ENCODE measurements around the gene SHROOM3. TPM values are rescaled to one million over a fixed set of nuclear protein-coding genes. Genes with fewer than 3 reads are reported as not detected.

The SHROOM3 gene
- total and polyA plus RNA-seq, 2 experiments from 2014 or later = 11.3 to 73.5 TPM

DNA sequence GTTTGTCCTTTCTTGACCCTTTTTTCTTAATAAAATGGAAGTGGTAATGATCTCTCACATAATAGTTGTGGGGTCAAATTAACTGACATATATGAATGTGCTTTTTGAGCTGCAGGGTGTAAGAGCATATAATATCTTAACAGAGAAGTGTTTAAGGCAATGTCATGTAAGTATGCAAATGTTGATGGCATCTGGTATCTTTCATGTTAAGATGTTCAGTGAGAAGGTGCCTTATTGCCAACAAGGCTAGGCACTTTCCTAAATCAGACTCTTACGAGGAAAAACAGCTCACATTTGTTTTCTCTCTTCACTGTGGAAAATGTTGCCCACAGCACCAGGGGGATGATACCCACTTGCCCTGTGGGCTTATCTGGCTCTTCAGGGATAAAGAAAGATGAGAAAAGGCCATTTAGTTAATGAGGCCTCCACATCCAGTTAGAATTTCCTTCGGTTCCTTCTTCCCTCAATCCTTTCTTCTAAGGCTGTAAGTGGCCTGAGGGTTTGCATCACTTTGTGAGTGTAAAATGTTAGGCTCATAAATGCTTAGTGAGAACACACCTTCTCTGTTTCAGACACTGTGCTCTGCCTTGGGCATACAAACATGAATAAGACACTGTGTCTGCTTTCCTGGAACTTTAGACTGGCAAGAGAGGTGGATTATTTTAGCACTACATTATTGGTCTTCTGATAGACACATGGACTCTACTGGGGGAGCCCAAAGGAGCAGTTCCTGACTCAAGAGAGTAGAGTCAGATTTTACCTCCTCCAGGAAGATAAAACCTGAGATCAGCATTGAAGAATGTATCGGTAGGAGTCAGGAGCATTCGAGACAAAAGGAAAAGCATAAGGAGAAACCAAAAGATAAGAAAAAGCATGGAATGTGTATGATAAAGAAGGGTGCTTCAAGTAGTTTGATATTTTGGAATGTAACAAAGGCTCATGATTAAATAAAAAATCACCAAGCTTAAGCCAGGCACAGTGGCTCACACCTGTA is 327.4 kb downstream of the SHROOM3 start:
- no peak overlapping the region for H3K4me3 Mint-ChIP-seq
- peaks cover 11% of the 10 kb centered on the region for H3K4me1 Mint-ChIP-seq
- H3K27ac Mint-ChIP-seq = no peak overlapping the region

More for the DNA sequence above, 327.4 kb downstream of the SHROOM3 start:
- Histone ChIP-seq H3F3A (replicated peaks; ENCODE audit: low read depth) (0 out of 2 replicates have a peak, but pooled peaks cover 5% of the 10 kb centered on the region), H3K79me2 (replicated peaks; ENCODE audit: insufficient read depth) (no peaks in the 10 kb centered on the region), H3K27ac (ENCODE audit: low read depth) (0 out of 2 replicates have a peak overlapping the region, but pooled peaks have one; percentile 39), H3K4me1 (ENCODE audit: insufficient read depth) (no peaks in the 10 kb centered on the region; the same call in 1 of the 2 replicates), H3K4me2 (no peak overlapping the region), H3K9me2 (ENCODE audit: insufficient read depth) (no peaks in the 10 kb centered on the region), H3K27me3 (ENCODE audit: insufficient read depth) (no peaks in the 10 kb centered on the region), H2AFZ (no peak overlapping the region), H4K20me1 (replicated peaks; ENCODE audit: insufficient read depth) (no peaks in the 10 kb centered on the region), H3K36me3 (ENCODE audit: insufficient read depth) (peaks cover 17% of the 10 kb centered on the region), H3K4me3 (no peak overlapping the region)
- ATAC-seq = no peak
- TF ChIP-seq ZNF114 (CRISPR knock-in tag; IDR thresholded peaks at IDR 0.05) (no peak), EZH2 (IDR thresholded peaks at IDR 0.05; ENCODE audit: low read depth, unreplicated experiment) (no peak), EZH2phosphoT487 (IDR thresholded peaks at IDR 0.05; ENCODE audit: unreplicated experiment) (no peak), CREB1 (CRISPR knock-in tag; IDR thresholded peaks at IDR 0.05; ENCODE audit: low read depth) (no peak), NANOG (IDR thresholded peaks at IDR 0.05; ENCODE audit: borderline replicate concordance) (no peak), JUNB (IDR thresholded peaks at IDR 0.05; ENCODE audit: unreplicated experiment) (no peak), ZNF331 (CRISPR knock-in tag; IDR thresholded peaks at IDR 0.05; ENCODE audit: low read depth) (no peak), STAT1 (IDR thresholded peaks at IDR 0.05; ENCODE audit: unreplicated experiment) (no peak), POLR2AphosphoS5 (IDR thresholded peaks at IDR 0.05; ENCODE audit: low read depth) (no peak)
- TF ChIP-seq, protein P1, sequence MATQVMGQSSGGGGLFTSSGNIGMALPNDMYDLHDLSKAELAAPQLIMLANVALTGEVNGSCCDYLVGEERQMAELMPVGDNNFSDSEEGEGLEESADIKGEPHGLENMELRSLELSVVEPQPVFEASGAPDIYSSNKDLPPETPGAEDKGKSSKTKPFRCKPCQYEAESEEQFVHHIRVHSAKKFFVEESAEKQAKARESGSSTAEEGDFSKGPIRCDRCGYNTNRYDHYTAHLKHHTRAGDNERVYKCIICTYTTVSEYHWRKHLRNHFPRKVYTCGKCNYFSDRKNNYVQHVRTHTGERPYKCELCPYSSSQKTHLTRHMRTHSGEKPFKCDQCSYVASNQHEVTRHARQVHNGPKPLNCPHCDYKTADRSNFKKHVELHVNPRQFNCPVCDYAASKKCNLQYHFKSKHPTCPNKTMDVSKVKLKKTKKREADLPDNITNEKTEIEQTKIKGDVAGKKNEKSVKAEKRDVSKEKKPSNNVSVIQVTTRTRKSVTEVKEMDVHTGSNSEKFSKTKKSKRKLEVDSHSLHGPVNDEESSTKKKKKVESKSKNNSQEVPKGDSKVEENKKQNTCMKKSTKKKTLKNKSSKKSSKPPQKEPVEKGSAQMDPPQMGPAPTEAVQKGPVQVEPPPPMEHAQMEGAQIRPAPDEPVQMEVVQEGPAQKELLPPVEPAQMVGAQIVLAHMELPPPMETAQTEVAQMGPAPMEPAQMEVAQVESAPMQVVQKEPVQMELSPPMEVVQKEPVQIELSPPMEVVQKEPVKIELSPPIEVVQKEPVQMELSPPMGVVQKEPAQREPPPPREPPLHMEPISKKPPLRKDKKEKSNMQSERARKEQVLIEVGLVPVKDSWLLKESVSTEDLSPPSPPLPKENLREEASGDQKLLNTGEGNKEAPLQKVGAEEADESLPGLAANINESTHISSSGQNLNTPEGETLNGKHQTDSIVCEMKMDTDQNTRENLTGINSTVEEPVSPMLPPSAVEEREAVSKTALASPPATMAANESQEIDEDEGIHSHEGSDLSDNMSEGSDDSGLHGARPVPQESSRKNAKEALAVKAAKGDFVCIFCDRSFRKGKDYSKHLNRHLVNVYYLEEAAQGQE (IDR thresholded peaks at IDR 0.05; ENCODE audit: unreplicated experiment) = no peak
- TF ChIP-seq, protein P2, sequence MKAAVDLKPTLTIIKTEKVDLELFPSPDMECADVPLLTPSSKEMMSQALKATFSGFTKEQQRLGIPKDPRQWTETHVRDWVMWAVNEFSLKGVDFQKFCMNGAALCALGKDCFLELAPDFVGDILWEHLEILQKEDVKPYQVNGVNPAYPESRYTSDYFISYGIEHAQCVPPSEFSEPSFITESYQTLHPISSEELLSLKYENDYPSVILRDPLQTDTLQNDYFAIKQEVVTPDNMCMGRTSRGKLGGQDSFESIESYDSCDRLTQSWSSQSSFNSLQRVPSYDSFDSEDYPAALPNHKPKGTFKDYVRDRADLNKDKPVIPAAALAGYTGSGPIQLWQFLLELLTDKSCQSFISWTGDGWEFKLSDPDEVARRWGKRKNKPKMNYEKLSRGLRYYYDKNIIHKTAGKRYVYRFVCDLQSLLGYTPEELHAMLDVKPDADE (IDR thresholded peaks at IDR 0.05) = no peak
- TF ChIP-seq, protein P3, sequence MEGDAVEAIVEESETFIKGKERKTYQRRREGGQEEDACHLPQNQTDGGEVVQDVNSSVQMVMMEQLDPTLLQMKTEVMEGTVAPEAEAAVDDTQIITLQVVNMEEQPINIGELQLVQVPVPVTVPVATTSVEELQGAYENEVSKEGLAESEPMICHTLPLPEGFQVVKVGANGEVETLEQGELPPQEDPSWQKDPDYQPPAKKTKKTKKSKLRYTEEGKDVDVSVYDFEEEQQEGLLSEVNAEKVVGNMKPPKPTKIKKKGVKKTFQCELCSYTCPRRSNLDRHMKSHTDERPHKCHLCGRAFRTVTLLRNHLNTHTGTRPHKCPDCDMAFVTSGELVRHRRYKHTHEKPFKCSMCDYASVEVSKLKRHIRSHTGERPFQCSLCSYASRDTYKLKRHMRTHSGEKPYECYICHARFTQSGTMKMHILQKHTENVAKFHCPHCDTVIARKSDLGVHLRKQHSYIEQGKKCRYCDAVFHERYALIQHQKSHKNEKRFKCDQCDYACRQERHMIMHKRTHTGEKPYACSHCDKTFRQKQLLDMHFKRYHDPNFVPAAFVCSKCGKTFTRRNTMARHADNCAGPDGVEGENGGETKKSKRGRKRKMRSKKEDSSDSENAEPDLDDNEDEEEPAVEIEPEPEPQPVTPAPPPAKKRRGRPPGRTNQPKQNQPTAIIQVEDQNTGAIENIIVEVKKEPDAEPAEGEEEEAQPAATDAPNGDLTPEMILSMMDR (conservative IDR thresholded peaks at IDR 0.05; ENCODE audit: low read depth in 2 of 2) = no peak
- TF ChIP-seq, protein P4, sequence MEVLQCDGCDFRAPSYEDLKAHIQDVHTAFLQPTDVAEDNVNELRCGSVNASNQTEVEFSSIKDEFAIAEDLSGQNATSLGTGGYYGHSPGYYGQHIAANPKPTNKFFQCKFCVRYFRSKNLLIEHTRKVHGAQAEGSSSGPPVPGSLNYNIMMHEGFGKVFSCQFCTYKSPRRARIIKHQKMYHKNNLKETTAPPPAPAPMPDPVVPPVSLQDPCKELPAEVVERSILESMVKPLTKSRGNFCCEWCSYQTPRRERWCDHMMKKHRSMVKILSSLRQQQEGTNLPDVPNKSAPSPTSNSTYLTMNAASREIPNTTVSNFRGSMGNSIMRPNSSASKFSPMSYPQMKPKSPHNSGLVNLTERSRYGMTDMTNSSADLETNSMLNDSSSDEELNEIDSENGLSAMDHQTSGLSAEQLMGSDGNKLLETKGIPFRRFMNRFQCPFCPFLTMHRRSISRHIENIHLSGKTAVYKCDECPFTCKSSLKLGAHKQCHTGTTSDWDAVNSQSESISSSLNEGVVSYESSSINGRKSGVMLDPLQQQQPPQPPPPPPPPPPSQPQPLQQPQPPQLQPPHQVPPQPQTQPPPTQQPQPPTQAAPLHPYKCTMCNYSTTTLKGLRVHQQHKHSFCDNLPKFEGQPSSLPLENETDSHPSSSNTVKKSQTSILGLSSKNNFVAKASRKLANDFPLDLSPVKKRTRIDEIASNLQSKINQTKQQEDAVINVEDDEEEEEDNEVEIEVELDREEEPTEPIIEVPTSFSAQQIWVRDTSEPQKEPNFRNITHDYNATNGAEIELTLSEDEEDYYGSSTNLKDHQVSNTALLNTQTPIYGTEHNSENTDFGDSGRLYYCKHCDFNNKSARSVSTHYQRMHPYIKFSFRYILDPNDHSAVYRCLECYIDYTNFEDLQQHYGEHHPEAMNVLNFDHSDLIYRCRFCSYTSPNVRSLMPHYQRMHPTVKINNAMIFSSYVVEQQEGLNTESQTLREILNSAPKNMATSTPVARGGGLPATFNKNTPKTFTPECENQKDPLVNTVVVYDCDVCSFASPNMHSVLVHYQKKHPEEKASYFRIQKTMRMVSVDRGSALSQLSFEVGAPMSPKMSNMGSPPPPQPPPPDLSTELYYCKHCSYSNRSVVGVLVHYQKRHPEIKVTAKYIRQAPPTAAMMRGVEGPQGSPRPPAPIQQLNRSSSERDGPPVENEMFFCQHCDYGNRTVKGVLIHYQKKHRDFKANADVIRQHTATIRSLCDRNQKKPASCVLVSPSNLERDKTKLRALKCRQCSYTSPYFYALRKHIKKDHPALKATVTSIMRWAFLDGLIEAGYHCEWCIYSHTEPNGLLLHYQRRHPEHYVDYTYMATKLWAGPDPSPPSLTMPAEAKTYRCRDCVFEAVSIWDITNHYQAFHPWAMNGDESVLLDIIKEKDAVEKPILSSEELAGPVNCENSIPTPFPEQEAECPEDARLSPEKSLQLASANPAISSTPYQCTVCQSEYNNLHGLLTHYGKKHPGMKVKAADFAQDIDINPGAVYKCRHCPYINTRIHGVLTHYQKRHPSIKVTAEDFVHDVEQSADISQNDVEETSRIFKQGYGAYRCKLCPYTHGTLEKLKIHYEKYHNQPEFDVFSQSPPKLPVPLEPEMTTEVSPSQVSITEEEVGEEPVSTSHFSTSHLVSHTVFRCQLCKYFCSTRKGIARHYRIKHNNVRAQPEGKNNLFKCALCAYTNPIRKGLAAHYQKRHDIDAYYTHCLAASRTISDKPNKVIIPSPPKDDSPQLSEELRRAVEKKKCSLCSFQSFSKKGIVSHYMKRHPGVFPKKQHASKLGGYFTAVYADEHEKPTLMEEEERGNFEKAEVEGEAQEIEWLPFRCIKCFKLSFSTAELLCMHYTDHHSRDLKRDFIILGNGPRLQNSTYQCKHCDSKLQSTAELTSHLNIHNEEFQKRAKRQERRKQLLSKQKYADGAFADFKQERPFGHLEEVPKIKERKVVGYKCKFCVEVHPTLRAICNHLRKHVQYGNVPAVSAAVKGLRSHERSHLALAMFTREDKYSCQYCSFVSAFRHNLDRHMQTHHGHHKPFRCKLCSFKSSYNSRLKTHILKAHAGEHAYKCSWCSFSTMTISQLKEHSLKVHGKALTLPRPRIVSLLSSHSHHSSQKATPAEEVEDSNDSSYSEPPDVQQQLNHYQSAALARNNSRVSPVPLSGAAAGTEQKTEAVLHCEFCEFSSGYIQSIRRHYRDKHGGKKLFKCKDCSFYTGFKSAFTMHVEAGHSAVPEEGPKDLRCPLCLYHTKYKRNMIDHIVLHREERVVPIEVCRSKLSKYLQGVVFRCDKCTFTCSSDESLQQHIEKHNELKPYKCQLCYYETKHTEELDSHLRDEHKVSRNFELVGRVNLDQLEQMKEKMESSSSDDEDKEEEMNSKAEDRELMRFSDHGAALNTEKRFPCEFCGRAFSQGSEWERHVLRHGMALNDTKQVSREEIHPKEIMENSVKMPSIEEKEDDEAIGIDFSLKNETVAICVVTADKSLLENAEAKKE (CRISPR knock-in tag; IDR thresholded peaks at IDR 0.05) = no peak
- H3K36me3 Mint-ChIP-seq (ENCODE audit: low read depth) = peaks cover 54% of the 10 kb centered on the region
- no peaks in the 10 kb centered on the region for H3K27me3 Mint-ChIP-seq (ENCODE audit: insufficient read depth, low read depth, poor library complexity)
- no peaks in the 10 kb centered on the region for H3K9me3 Mint-ChIP-seq
- no peak for DNase-seq (ENCODE audit: low spot score)

All from GM23338 (cell line).